Measurements from ENCODE around the gene FPGS. TPM values are rescaled to one million over a fixed set of nuclear protein-coding genes. Genes with fewer than 3 reads are reported as not detected.
"Not testable (repeated sequence)": the region's sequence is repeated elsewhere in the genome, so short reads cannot be mapped to it uniquely, and the experiment has no call there.

The FPGS gene
- polyA plus RNA-seq, 4 donors = 40.7 to 55.2 (median 48.9) TPM

- DNase-seq (ENCODE audit: low read depth in 4 of 4, low spot score in 2 of 4) = no peak
Observed at GRCh38 chr9:127770583-127770904, 32.1 kb upstream of the FPGS start.

- DNase-seq (ENCODE audit: low read depth in 4 of 4, low spot score in 2 of 4) = peak; percentile 82 to 95 (median 92)
Observed at GRCh38 chr9:127770905-127771569, 31.6 kb upstream of the FPGS start.

- DNase-seq (ENCODE audit: low read depth in 4 of 4, low spot score in 2 of 4) = no peak
Observed at GRCh38 chr9:127771570-127772189, 31.0 kb upstream of the FPGS start.

- DNase-seq (ENCODE audit: low read depth in 4 of 4, low spot score in 2 of 4) = no peak
Observed at GRCh38 chr9:127772603-127773002, 30.1 kb upstream of the FPGS start.

- no peak for DNase-seq (ENCODE audit: low read depth in 4 of 4, low spot score in 2 of 4)
Observed at GRCh38 chr9:127773272-127773671, 29.4 kb upstream of the FPGS start.

- no peak for DNase-seq (ENCODE audit: low read depth in 4 of 4, low spot score in 2 of 4)
Observed at GRCh38 chr9:127773981-127774380, 28.7 kb upstream of the FPGS start.

- no peak for DNase-seq (ENCODE audit: low read depth in 4 of 4, low spot score in 2 of 4)
Observed at GRCh38 chr9:127776195-127776923, 26.3 kb upstream of the FPGS start.

- DNase-seq (ENCODE audit: low read depth in 4 of 4, low spot score in 2 of 4) = no peak
Observed at GRCh38 chr9:127776924-127777289, 25.8 kb upstream of the FPGS start.

- DNase-seq (ENCODE audit: low read depth in 4 of 4, low spot score in 2 of 4) = no peak
Observed at GRCh38 chr9:127777368-127777980, 25.2 kb upstream of the FPGS start.

GRCh38 chr9:127778280-127779135 is 24.2 kb upstream of the FPGS start, which contains the start of gene SH2D3C:
Gene SH2D3C, minus strand, starts transcription at chr9:127778666. Its CDS starts 39 bp downstream, at chr9:127778627.
- DNase-seq (ENCODE audit: low read depth in 4 of 4, low spot score in 2 of 4) = no peak

GRCh38 chr9:127779136-127779981 is 23.3 kb upstream of the FPGS start:
- no peak for DNase-seq (ENCODE audit: low read depth in 4 of 4, low spot score in 2 of 4)

- DNase-seq (ENCODE audit: low read depth in 4 of 4, low spot score in 2 of 4) = no peak
Observed at GRCh38 chr9:127780126-127780885, 22.4 kb upstream of the FPGS start.

- DNase-seq (ENCODE audit: low read depth in 4 of 4, low spot score in 2 of 4) = not testable (repeated sequence)
Observed at GRCh38 chr9:127780909-127781308, 21.8 kb upstream of the FPGS start.

- no peak for DNase-seq (ENCODE audit: low read depth in 4 of 4, low spot score in 2 of 4)
Observed at GRCh38 chr9:127781806-127782205, 20.9 kb upstream of the FPGS start.

- no peak for DNase-seq (ENCODE audit: low read depth in 4 of 4, low spot score in 2 of 4)
Observed at GRCh38 chr9:127783111-127784008, 19.3 kb upstream of the FPGS start.

- DNase-seq (ENCODE audit: low read depth in 4 of 4, low spot score in 2 of 4) = peak in 2 of 4 donors; percentile 63 to 79
Observed at GRCh38 chr9:127785023-127785932, 17.4 kb upstream of the FPGS start.
